Measurements from ENCODE around the gene MOCS3.

The MOCS3 gene

GRCh38 chr20:50958615-50959542 lies at the start of gene MOCS3:
Gene MOCS3, plus strand, starts transcription at chr20:50958818. Its CDS starts 25 bp downstream, at chr20:50958843.
- DNase-seq = peak; percentile 87
- in situ Hi-C loops (cut with HindIII; ENCODE audit: low pct_ligation_motif_present, low pct_unique_long_range_greater_than_20kb, low sequenced_read_pairs) = no loop called here

- in situ Hi-C loops (cut with HindIII; ENCODE audit: low pct_ligation_motif_present, low pct_unique_long_range_greater_than_20kb, low sequenced_read_pairs) = no loop called here
- no peak for DNase-seq
Observed at GRCh38 chr20:50909413-50909812, 49.2 kb upstream of the MOCS3 start.

DNA sequence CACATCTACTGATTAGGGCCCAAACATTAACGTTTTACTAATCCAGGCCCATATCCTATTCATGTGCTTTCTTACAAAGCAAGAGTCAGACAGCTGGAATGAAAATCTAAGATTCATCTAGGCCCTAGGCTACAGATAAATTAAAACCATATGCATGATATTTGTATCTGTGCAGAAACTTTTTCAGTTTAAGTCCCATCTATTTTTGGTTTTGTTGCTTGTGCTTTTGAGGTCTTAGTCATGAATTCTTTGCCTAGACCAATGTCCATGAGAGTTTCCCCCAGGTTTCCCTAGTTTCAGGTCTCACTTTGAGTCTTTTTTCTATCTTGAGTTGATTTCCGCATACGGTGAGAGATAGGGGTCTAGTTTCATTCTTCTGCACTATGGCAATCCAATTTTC lies 47.6 kb upstream of the MOCS3 start:
- in situ Hi-C loops (cut with HindIII; ENCODE audit: low pct_ligation_motif_present, low pct_unique_long_range_greater_than_20kb, low sequenced_read_pairs) = no loop called here

DNA sequence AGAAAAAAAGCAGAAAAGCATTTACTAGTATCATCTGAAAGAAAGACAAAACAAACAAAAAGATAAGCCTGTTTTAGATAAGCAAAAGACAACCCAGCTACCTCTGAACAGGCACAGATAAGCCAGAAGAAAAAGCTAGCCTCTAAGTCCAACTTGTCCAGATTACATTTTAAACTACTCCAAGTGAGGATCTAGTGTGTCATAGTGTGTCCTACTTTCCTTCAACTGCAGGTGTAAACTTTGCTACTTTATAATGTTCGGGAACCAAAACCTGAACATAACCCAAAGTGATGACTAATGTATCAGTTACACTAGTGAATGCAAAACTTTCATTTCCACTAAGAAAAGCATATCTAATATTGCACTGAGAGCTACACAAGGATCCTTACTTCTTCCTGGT lies 46.9 kb upstream of the MOCS3 start:
- in situ Hi-C loops (cut with HindIII; ENCODE audit: low pct_ligation_motif_present, low pct_unique_long_range_greater_than_20kb, low sequenced_read_pairs) = no loop called here
- no peak for DNase-seq

More for the DNA sequence above, 47.6 kb upstream of the MOCS3 start:
- DNase-seq = no peak

DNA sequence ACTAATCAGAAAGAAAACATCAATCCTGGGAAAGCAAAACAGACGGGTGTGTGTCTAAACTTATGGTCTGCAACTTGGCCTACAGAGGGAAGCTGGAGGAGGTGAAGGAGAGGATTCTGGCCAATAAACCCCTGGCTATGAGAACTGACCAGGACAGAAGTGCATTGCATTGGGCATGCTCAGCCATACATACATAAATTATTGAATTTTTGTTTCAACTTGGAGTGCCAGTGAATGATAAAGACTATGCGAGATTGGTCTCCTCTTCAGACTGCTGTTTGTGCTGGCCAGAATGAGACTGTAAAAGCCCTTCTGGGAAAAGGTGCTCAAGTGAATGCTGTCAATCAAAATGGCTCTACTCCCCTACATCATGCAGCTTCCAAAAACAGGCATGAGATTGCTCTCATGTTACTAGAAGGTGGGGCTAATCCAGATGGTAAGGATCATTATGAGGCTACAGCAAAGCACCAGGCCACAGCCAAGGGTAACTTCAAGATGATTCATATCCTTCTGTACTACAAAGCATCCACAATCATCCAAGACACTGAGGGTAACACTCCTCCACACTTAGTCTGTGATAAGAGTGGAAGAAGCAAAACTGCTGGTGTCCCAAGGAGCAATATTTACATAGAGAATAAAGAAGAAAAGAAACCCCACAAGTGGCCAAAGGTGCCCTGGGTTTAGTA lies 44.8 kb upstream of the MOCS3 start:
- in situ Hi-C loops (cut with HindIII; ENCODE audit: low pct_ligation_motif_present, low pct_unique_long_range_greater_than_20kb, low sequenced_read_pairs) = no loop called here
- DNase-seq = peak; percentile 14

- DNase-seq = no peak
- in situ Hi-C loops (cut with HindIII; ENCODE audit: low pct_ligation_motif_present, low pct_unique_long_range_greater_than_20kb, low sequenced_read_pairs) = no loop called here
Observed at GRCh38 chr20:50915424-50915823, 43.2 kb upstream of the MOCS3 start.

GRCh38 chr20:50916257-50916656 lies 42.4 kb upstream of the MOCS3 start:
- peak; percentile 29 for DNase-seq
- in situ Hi-C loops (cut with HindIII; ENCODE audit: low pct_ligation_motif_present, low pct_unique_long_range_greater_than_20kb, low sequenced_read_pairs) = no loop called here

DNA sequence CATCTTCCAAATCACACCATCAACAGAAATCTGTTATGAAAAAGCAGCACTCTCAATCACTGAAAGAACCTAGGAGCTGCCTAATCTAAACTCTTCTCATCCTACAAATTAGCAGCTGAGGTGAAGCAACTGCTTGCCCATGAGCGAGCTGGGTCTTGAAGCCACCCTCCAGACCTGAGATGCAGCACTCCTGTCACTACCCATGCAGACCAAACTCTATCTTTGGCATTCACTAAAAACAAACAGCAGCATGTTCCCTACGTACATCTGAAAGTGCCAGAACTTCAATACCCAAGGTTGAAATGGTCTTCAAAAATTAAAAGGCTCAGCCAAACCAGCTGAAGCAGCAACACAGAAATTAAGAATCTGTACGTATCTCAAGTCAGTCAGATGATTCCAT lies 41.7 kb upstream of the MOCS3 start:
- no peak for DNase-seq
- in situ Hi-C loops (cut with HindIII; ENCODE audit: low pct_ligation_motif_present, low pct_unique_long_range_greater_than_20kb, low sequenced_read_pairs) = no loop called here

DNA sequence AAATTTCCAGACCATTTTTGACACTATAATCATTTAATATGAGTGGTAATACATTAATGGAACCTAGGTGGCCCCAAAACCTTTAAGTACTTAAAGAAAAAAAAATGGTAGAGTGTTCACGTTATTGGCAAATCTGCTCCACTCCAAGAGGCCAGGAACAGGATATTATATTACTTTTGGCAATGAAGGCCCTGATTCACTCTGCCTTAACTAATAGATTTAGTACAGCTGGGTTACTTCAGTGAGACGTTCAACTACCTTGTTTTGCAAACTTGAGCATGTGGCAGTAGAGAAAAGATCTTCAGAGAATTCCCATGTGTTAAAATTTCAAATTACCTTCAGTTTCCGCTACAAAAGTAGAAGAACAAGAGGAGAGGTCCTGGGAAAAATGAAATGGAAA lies 40.2 kb upstream of the MOCS3 start:
- in situ Hi-C loops (cut with HindIII; ENCODE audit: low pct_ligation_motif_present, low pct_unique_long_range_greater_than_20kb, low sequenced_read_pairs) = no loop called here
- DNase-seq = no peak

DNA sequence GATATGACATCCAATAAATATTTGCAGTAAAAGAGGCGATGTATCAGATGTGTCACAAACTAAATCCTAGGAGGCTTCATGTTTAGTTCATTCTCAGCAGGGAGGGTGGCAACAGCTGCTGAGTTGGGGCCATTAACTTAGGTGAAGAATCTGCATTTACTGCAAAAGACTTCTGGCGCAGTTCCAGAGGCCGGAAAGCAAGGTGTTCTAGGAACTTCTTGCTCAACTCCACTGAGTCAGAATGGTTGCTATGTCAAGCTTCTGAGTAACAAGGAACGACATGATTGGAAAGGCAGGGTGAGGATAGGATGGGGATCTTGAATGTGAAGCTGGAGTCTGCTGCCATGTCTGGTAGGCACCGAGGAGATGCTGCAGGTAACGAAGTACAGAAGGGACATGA lies 39.1 kb upstream of the MOCS3 start:
- no peak for DNase-seq
- in situ Hi-C loops (cut with HindIII; ENCODE audit: low pct_ligation_motif_present, low pct_unique_long_range_greater_than_20kb, low sequenced_read_pairs) = no loop called here

GRCh38 chr20:50920997-50921396 lies 37.6 kb upstream of the MOCS3 start:
- DNase-seq = no peak
- in situ Hi-C loops (cut with HindIII; ENCODE audit: low pct_ligation_motif_present, low pct_unique_long_range_greater_than_20kb, low sequenced_read_pairs) = no loop called here

GRCh38 chr20:50921803-50922501 lies 36.7 kb upstream of the MOCS3 start:
- in situ Hi-C loops (cut with HindIII; ENCODE audit: low pct_ligation_motif_present, low pct_unique_long_range_greater_than_20kb, low sequenced_read_pairs) = no loop called here
- no peak for DNase-seq

DNA sequence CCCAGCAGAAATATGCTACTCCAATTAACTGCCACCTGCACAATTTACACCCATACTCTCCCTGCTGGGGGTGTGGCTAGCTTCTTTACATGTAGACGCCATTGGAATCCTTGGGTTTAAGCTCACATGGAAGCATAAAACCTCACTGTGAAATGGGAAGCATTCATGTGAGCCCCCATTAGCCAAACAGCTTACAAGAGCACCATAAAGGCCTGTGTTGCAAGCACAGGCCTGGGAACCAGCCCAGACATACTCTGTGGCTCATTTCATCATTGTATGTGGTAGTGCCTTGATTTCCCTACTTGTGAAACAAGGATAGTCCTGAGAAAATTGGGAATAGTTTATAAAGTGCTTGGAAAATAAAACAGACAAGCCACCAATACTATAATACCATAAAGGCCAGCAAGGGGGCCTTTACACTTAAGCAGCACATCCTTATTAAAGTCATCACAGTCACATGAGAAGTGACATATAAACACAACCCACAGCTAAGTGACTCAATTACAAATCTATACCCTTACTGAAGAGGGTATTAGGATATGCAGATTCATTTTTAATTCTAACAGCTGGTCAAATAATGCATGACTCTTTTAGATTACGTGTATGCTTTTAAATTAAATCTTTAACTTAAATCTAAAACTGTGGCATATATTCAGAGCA lies 34.2 kb upstream of the MOCS3 start:
- in situ Hi-C loops (cut with HindIII; ENCODE audit: low pct_ligation_motif_present, low pct_unique_long_range_greater_than_20kb, low sequenced_read_pairs) = no loop called here
- DNase-seq = no peak

- in situ Hi-C loops (cut with HindIII; ENCODE audit: low pct_ligation_motif_present, low pct_unique_long_range_greater_than_20kb, low sequenced_read_pairs) = no loop called here
- no peak for DNase-seq
Observed at GRCh38 chr20:50926530-50926929, 32.1 kb upstream of the MOCS3 start.

DNA sequence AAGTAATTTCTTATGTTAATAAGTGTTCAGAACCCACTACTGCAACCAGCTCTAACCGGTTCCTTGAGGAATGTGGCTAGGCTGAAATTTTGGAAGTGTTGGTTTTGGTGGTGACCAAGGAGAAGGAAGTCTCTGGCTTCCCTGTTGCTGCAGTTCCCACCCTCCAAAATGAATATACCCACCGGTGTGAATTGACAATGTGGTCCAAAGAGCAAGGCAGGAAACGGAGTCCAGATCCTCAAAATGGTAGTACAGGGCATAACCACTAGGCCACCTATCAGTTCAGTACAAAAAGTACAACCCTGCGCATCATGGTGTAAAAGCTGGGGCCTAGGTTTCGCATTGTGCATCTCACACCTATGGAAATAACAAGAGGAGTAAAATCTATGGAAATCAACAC lies 30.1 kb upstream of the MOCS3 start:
- in situ Hi-C loops (cut with HindIII; ENCODE audit: low pct_ligation_motif_present, low pct_unique_long_range_greater_than_20kb, low sequenced_read_pairs) = no loop called here
- no peak for DNase-seq

DNA sequence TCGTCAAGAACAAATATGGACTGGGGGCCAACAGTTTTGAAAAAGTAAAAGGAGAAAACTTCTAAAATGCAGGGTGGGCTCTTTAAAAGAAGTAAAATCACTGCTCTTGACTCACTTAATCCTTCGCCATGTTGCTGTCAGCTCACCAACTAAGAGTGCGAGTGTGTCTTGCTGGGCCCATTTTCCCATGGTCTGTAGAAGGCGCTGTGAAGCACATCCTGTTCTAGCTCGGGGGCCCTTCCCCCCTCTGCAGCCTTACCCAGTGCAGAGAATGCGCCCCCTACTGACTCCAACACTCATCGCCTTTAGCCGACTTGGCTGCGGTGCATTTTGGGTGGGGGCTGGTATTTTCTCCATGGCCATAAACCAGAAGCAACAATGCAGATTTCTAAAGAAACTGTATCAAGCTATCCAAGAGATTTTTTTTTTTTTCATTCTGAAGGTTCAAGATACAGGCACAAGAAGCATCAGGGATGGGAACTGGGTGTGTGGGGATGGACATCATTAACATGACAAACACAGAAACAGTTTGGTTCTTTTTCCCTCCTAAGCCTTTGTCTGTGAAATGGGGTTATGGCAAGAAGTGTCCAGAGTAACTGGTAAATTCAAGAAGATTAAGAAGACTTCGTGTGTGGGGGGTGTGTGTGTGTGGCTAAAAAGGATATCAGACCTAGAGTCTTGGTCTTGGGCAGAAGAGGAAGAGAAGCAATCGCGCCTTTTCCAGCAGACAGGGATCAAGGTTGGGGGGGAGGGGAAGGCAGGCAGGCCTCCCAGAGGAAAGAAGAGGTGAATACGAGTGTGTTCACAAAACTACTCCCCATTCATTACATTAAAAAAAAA lies 29.1 kb upstream of the MOCS3 start:
- in situ Hi-C loops (cut with HindIII; ENCODE audit: low pct_ligation_motif_present, low pct_unique_long_range_greater_than_20kb, low sequenced_read_pairs) = no loop called here
- peak; percentile 94 for DNase-seq

GRCh38 chr20:50930139-50930975 lies 28.3 kb upstream of the MOCS3 start:
- in situ Hi-C loops (cut with HindIII; ENCODE audit: low pct_ligation_motif_present, low pct_unique_long_range_greater_than_20kb, low sequenced_read_pairs) = no loop called here
- peak; percentile 15 for DNase-seq

All from ACHN (cell line).